Erythroblast (primary cell): ENCODE results near the gene WDR31.

Experiments
- GATA1 ChIP-seq: IDR thresholded peaks from 2 replicates; pipeline ENCODE4 v1.6.1; 2011; ENCODE audit warnings: low read depth, mild to moderate bottlenecking, control low read depth, low read length, moderate library complexity
- POLR2A ChIP-seq: IDR thresholded peaks from 2 replicates; pipeline ENCODE4 v1.6.1; 2011; ENCODE audit warnings: mild to moderate bottlenecking, low read length

DNA sequence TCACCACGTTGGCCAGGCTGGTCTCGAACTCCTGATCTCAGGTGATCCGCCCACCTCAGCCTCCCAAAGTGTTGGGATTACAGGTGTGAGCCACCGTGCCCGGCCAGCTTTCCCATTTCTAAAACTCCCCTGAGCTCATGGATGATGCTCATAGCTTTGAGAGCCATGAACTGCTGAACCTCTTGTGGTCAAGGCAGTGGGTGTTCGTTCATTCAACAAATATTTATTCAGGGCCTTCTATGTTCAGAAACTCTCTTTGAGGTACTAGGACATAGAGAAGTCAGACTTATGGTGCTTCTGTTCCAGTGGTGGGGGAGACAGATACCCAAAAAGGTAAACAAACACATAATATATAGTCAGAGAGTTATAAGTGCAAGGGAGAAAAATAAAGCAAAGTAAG lies 11.9 kb upstream of the WDR31 start:
- TF ChIP-seq POLR2A (no peak), GATA1 (no peak)
